Suppressor macrophage treated with lipopolysaccharide for 4 hours (primary cell): Measurements from ENCODE around the gene WDR64.
"Not testable (repeated sequence)": the region's sequence is repeated elsewhere in the genome, so short reads cannot be mapped to it uniquely, and the experiment has no call there.

Source experiments
- DNase-seq: peaks from one replicate; pipeline ENCODE4 v3.0.0-alpha.2; 2020

The WDR64 gene

DNA sequence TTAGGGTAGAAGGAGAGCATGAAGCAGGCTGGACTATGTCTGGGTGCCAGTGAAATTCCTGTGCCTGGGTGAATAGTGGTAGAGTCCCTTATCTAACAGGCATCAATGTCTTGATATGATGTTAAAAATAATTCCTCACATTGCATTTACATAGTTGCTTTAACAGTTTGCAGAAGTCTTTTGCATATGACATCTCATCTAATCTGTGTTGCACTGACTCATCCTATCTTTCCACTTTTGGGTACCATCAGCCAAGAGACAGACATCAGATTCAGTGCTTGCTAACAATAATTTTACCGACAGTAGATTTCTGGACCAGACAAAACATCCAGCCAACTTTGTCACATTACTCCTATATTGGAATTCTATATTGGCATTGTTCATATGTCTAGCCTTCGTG lies 92.5 kb downstream of the WDR64 start:
- no peak for DNase-seq

DNA sequence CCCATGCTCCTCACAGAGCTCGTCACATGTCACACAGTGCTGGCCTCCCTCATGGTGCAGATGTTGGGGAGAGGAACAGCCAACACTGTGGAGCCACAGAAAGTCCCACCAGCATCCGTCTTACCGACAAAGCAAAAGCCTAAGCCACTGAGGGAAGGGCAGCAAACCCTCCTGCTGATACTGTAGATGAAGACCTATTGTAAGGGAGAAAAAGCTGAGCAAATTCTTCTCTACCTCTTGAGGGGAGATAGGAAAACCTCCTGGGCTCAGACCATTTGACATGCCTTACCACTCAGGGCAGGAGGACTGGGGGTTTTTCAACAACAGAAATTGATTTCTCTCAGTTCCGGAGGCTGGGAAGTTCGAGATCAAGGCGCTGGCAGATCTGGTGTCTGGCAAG lies 95.9 kb downstream of the WDR64 start:
- DNase-seq = no peak

DNA sequence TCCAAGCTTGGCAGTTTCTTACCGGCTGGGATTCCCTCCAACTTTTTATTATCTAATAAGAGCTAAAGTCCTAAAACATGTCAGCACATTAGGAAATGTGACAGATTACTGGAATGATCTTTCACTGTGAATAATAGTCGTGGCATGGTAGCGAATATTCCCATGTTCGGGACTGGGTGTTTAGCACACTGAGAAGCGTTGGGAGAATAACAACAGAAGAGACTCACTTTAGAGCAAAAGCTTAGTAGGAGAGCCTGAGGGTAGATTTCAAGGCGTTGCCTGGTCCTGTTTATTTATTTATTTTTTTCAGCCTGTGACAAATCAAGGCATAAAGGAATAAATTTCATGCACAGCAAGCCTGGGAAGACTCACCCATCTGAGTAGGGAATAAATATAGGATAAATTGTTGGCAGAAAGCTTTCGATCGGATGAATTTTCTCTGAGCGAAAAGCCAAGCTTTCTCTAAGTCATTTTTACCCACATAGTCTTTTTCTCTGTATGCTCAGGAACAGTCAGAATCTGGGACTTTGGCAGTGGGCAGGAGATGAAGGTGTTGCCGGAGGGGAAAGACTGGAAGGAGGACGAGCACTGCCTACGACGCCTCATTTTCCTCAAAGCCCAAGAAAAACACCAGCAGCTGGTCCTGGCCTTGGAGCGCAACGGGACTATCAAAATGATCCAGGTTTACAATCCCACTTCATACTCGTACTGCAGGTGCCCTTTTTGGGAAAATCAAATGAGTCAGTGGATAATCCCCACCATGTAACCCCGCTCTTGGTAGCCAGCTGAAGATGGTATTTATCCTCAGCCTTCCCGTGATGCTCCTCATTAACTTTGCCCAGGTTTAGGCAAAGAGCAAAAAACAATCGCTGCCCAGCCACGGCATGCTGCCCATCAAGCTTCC lies 97.2 kb downstream of the WDR64 start:
- DNase-seq = no peak

DNA sequence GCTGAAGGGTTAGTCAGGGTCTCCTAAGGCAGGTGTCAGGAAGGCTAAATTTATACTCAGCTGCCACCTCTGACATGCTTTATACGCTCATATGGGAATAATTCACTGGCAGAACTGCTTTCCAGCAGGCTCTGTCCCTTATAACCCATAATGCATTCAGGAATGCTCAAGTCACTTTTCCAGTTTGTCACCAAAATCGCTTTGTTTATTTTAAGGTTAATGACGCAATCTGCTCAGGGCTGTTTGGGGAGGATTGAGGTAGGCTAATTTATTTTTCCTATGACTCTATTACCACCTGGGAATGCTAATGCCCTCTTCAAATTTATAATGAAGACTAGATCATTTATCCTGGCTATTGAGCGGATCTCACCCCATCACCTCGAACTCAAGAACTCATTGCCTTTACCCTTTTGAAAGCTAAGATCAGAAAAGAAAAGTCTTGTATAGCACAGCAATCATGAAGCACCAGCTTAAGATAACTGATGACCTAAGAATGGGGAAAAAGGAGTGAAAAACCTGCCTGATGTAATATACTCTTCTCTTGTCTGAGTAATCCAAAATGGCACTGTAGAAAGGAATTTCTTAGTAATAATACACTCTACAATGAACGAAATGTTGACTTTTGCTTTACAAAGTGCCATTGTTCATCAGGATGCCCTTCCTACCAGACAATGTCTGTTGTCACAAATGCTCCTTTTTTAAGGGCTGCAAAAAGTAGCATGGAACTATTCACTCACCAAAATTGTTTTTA lies 98.0 kb downstream of the WDR64 start:
- no peak for DNase-seq

DNA sequence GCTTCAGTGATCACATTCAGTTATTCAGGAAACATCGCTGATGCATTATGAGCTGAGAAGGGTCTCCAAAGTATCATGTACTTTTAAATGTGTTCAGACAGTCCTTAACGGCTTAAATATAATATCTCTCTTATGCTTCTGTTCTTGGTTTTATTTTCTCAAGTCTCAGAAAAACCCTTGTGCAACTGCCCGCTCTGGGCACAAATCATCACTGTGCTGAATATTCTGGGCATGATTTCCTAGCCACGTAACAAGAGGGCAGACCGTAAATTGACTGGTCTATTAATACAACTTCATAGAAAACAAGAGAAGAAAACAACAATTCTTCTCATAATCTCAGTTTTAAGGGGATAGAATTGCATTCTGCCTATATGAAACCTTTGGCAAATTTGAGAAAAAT lies 99.4 kb downstream of the WDR64 start:
- DNase-seq = no peak

DNA sequence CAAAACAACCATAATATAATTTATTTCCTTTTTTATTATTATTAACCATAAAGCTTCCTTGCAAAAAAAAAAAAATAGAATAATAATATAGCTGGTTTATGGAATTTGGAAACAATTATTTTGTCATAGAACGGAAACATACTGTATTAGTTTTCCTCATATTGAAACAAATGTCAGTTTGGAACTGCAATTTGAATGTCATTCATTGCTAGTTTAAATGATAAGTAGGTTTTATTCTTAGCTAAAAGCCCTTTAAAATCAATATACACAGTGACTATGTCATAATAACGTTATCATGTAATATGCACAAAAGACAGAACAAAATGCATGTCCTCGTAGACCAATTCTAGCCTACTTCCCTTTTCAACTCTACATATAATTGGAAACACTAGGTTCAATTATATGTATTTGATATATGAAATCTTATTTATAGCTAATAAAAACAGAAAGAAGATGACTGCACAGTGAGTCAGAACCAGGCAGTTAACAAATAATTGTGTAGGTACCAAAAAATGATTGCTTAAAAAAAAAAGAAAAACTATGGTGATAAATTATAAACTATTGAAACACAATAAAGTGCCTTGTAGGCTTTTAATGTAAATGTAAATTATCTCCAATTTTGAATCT lies 110.7 kb downstream of the WDR64 start:
- DNase-seq = no peak

DNA sequence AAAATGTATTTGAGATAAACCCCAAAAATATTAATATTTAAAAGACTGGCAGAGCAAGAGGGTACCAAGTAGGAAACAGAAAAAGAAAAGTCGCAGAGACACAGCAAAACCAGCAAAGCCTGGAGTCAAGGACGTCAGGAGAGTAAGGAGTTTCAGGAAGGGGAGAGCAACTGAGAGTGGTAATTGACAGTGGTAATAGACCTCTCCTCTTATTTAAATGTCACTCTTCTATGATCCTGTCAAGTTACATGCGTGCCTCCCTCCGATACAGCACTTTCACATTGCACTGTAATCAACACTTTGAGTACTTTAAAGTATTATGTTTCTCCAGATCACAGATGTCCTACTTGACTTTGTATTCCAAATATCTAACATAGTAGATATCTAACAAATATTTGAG lies 113.3 kb downstream of the WDR64 start:
- DNase-seq = no peak

DNA sequence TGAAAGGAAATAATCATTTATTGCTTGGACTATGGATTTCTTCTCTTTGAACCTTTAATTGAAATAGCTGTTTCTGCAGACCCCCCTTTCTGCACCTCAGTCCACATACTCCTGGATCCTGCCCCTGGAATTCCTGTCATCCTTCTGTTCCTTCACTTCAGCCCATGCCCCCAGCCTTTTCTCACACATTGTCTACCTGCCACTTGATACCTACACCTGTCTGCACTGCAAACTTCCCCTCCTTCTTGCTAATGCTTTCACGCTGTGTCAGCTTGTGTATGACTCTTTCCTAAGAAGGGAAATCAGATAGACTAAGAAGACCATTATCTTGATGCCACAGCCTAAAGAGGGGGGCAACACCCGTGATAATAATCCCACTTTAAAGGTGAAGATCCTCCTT lies 115.7 kb downstream of the WDR64 start:
- DNase-seq = no peak

DNA sequence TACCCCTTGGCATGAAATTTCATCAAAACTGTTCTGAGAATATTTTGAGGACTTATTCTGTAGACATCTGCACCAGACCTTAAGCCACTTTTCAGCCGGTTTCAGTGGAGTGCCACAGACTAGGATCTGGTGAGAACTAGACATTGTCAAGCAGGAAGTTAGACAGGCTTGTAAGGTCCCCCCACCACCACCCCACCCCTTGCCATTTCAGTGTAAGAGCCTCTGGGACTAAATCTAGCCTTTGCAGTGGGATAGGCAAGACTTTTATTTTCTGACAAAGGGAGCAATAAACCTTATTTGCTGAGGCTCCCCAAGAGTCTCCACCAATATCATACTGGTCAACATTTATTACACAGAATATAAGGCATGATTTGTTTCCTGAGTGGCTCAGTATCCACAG lies 118.0 kb downstream of the WDR64 start:
- no peak for DNase-seq

DNA sequence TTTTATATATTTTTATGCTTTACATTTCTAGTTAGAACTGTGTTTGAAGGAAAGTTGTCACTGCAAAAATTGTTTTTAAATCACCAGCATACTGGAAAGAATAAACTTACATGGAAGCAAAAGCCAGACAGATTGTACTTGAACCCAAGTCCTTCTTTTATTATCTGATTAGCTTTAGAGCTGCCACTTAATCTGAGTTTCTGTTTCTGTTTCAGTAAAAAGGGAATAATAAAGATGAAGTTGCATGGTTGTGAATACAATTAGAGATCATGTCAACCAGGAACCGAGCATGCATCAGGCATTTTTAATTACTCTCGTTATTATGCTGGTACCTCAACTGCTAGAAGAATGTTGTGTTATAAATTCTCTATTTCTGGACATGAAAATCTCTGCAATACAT lies 119.0 kb downstream of the WDR64 start:
- no peak for DNase-seq

DNA sequence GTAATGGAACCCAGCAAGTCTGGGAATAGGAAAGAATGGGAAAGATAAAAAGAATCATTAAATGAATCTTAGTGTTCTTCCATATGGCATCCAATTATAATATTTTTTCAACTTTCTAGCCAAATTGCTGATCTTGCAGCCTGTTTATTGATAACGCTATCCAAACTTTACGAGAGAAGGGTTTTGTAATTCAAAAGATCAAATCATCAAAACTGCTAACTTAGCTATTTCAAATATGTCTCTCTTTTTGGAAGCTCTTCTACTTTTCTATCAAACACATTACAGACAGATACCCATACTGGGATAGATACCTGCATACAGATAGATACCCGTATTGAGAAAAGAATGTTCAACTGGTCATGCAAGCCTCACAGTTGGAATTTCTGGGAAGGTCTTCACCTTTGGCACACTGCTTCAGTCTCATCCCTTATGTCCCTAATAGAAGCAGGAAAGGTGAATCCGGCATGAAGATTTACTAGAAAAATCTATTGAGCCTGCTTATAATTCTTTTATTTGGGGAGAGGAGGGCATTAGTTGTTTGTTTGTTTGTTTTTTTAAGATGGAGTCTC lies 120.9 kb downstream of the WDR64 start:
- no peak for DNase-seq

DNA sequence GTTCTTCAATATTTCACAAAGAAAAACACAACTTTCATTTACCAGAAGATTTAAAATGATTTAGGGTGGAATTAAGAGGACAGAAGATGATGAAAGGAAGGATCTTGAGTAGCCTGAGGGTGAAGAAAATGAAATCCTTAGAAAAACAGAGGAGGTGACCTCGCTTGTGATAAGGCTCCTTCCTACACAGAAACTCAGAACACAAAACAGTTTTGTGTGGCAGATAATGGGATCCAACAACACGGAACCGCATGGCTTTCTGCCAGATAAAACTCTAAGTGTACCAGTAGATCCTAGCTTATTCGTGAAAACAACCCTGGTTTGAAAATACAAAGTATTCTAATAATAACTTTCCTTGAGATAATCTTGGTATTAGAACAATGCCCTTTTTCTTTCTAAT lies 121.9 kb downstream of the WDR64 start:
- DNase-seq = no peak

DNA sequence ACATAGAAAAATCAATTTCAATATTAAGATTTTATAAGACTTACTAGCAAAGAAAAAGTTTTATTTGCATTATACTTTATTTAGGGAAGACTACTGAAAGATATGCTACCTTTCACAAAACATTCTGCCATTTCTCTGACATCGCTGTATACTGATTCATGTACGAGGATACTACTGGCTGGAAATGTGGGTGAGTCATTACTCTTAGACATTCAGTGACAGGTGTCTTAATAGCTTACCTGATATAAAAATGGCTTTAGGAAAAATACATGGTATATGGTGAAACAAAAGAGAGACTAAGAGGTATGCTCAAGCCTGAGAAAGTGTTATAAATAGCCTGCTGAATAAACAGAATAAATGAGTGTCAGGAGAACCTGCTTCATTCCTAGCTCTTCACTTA lies 122.9 kb downstream of the WDR64 start:
- no peak for DNase-seq

DNA sequence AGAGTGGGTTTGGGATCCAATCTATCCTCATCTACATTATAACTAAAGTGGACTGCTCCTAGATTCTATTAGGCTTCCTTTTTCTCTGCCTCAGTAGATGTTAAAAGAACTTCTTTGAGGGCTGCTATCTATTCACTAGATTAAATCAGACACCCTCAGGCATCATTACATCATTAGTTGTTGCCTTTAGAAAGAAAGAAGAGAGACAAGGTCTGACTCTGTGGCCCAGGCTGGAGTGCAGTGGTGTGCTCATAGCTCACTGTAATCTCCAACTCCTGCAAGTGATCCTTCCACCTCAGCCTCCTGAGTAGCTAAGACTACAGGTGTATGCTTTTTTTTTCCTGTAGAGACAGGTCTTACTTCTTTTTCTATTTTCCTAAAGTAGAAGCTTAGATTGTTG lies 124.8 kb downstream of the WDR64 start:
- DNase-seq = no peak

DNA sequence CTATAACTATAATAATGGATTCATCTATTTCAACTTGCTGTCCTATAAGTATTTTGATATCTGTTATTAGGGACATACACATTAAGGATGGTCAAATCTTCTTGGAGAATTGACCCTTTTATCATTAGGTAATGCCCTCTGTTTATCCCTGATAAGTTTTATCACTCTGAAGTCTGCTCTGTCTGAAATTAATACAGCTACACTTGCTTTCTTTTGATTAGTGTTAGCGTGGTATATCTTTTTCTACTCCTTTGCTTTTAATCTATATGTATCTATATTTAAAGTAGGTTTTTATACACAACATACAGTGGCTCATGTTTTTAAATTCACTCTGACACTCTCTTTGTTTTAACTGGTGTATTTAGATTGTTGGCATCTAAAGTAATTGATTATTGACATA lies 126.0 kb downstream of the WDR64 start:
- DNase-seq = no peak

DNA sequence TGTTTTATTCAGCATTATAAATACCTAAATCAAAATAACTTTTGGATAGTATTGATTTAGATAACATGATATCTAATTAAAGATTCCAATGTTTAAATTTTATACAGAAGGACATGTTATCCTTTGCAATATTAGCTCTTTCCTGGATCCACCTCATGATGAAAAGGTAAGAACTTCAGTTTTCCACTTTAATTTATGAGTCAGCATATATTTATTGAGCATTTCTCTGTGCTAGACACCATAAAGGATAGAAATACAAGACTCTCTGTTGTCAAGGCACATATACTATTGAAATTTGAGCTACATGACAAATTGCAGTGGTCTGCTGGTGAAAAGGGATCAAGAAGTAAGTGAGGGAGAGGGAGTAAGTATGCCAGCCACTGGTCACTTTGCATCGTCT lies 127.8 kb downstream of the WDR64 start:
- no peak for DNase-seq

DNA sequence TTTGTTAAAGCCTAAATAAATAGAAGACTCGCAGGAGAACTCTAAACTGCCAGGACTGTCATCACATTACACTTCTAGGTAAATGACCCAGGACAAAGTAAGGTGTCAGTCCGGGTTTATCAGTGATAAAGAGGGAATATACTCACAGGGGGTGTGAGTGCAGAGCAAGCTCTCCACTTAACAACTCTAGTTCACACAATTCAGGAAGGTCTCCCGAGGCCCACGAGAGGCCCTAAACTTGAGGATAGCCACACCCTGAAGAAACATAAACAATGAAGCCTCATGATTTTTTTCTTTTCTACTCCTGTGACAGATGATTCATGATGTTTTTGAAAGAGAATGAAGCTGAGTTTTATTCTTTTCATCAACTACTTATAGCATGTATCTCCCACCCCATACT lies 130.3 kb downstream of the WDR64 start:
- DNase-seq = no peak

DNA sequence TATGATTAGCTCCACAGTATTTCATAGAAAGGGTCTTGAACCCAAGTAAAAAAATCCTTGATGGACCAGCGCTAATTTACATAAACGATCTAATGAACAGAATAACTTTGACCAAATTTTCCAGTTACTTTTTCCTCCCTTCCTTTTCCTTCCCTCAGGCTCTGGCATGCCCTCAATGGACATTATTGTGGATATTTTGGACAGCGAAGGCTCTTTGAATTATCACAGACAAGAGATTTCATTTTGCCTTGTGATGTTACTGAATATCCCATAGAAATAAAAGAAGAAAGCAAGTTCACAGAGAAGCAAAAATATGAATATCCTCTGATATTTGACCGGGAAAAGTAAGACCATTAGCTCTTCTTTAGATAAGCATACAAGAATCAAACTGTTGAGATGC lies 135.6 kb downstream of the WDR64 start:
- no peak for DNase-seq

DNA sequence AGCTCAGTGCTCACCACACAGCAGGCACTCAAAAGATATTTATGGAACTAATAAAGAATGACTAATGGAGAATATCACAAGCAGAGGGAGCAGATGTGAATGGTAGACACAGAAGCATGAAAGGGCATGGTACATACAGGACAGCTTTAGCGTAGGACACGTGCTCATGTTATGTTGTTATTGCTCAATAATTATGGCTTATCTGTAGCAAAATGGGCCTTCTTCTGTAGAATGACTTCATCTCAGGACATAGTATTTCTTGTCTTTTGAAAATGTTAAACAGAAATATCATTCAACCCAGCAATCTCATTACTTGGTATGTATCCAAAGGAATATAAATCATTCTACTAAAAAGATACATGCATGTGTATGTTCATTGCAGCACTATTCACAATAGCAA lies 137.0 kb downstream of the WDR64 start:
- DNase-seq = no peak

DNA sequence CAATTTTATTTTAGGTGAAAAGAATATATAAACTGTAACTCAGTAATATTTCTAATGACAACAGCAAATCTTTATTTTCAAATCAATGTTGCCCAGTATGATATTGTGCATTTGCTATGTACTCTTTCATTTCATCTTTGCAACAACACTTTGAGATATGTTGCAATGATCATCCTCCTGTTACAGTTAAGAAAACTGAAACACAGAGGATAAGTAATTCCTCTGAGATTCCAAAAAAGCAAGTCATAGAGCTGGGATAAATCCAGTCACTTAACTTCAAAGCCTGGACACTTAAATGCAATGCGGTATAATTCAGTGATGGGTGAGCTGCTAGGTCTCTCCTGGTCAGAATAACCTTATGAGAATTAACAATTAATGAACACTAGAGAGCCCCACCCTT lies 147.3 kb downstream of the WDR64 start:
- DNase-seq = no peak

DNA sequence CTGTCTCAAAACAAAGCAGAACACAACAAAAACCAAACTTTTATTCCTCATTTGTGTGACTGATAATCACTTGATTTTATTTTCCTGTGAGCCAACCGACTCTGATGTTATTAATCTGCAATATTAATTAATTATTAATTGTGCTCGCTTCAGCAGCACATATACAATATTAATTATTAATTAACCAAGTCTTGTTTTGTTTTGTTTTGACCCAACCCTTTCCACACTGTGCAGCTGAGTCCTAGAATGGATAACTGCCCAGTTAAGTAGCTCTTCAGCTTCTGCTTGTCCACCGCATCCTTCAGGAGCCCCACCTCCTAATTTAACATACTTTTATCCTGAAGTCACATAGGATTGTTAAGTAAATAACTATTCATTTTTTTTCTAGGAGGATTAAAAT lies 148.6 kb downstream of the WDR64 start:
- DNase-seq = no peak

DNA sequence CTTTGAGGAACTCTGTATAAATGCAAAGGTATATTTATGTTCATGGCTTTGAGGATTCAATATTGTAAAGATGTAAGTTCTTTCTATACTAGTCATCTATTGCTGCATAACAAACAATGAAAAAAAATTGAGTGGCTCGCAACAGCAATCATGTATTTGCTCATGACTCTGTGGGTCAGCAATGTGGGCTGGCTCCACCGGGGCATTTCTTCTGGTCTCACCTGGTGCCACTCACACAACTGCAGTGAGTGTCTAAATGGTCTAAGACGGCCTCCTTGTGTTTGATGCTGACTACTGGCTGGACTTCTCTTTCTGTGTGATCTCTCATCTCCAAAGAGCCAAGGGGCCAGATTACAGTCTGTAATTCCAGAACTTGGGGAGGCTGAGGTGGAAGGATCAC lies 150.8 kb downstream of the WDR64 start:
- no peak for DNase-seq

DNA sequence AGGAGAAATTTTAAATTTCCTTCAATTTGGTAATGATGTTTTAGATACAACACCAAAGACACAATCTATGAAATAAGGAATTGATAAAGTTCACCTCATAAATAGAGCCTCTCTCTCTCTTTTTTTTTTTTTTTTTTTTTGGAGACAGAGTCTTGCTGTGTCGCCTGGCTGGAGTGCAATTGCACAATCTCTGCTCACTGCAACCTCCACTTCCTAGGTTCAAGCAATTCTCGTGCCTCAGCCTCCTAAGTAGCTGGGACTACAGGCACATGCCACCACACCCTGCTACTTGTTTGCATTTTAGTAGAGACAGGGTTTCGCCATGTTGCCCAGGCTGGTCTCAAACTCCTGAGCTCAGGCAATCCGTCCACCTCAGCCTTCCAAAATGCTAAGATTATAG lies 152.6 kb downstream of the WDR64 start:
- not testable (repeated sequence) for DNase-seq

DNA sequence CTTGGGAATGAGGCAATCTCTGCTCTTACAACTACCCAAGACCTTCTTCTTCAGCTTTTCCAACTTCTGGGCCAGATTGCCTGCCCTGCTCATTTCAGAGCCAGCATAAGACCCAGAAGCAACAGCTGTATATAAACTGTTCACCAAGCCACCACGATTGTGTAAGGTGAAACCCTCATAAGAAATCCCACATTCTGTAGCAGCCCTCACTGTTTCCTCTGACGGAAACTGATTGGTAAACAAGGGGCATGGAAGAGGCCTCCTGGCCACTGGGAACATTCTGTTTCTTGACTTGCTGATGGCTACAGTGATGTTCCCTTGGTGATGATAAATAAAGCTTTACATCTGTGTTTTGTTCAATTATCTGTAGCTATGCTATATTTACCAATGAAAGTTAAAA lies 156.2 kb downstream of the WDR64 start:
- DNase-seq = no peak
